BE2C (cell line): ENCODE results near the gene NF1.

ENCODE experiments used
- DNase-seq: peaks from one replicate; pipeline ENCODE4 v3.0.0-alpha.2; 2020
- H3K27me3 ChIP-seq: fragments of 250-450 bp; sonication (Bioruptor Pico); 2 replicates; pipeline ENCODE4 v1.5.1; 2020; ENCODE audit warnings: mild to moderate bottlenecking
- H3K36me3 ChIP-seq: fragments of 250-450 bp; sonication (Bioruptor Pico); 2 replicates; pipeline ENCODE4 v1.5.1; 2020; ENCODE audit warnings: mild to moderate bottlenecking
- H3K4me1 ChIP-seq: fragments of 250-450 bp; sonication (Bioruptor Pico); 2 replicates; pipeline ENCODE4 v1.5.1; 2020
- H3K4me3 ChIP-seq: 2 replicates; pipeline ENCODE4 v1.5.1; 2011; ENCODE audit warnings: low read depth, low read length
- H3K9me3 ChIP-seq: fragments of 250-450 bp; sonication (Bioruptor Pico); 2 replicates; pipeline ENCODE4 v1.5.1; 2020
- TF ChIP-seq, protein P1 (sequence below): IDR thresholded peaks from 2 replicates; pipeline ENCODE4 v1.5.1; 2012; ENCODE audit warnings: mild to moderate bottlenecking, low read depth, low read length

Gene NF1

DNA sequence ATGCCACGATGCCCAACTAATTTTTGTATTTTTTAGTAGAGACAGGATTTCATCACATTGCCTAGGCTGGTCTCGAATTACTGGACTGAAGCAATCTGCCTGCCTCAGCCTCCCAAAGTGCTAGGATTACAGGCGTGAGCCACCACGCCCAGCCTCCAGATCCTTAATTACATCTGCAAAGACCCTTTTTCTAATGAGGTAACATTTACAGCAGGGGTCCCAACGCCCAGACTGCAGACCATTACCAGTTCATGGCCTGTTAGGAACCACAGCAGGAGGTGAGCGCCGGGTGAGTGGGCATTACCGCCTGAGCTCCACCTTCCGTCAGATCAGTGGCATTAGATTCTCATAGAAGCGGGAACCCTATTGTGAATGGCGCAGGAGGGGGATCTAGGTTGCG lies 292.7 kb downstream of the NF1 start:
- no peak for DNase-seq
- Histone ChIP-seq H3K4me3 (no peak overlapping the region), H3K27me3 (no peaks in the 10 kb centered on the region), H3K4me1 (no peaks in the 10 kb centered on the region), H3K9me3 (no peaks in the 10 kb centered on the region), H3K36me3 (no peaks in the 10 kb centered on the region)
- TF ChIP-seq, protein P1, sequence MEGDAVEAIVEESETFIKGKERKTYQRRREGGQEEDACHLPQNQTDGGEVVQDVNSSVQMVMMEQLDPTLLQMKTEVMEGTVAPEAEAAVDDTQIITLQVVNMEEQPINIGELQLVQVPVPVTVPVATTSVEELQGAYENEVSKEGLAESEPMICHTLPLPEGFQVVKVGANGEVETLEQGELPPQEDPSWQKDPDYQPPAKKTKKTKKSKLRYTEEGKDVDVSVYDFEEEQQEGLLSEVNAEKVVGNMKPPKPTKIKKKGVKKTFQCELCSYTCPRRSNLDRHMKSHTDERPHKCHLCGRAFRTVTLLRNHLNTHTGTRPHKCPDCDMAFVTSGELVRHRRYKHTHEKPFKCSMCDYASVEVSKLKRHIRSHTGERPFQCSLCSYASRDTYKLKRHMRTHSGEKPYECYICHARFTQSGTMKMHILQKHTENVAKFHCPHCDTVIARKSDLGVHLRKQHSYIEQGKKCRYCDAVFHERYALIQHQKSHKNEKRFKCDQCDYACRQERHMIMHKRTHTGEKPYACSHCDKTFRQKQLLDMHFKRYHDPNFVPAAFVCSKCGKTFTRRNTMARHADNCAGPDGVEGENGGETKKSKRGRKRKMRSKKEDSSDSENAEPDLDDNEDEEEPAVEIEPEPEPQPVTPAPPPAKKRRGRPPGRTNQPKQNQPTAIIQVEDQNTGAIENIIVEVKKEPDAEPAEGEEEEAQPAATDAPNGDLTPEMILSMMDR, result no peak

DNA sequence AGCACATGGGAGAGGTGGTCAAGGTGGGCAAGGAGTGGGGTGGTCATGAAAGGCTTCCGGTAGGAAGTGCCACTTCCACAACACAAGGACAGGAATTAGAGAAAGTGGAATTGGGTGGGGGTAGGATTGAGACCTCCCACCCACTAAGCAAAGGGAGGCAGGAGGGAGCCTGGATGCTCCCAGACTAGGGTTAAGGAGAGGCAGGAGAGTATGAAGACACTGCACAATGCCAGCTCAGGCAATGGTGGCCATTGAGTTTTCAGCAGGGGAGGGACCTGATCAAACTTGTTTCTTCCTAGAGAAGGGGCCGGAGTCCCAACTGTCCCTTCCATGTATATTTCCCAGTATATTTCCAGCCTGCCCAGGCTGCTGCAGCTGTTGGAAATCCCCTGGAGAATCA lies 293.6 kb downstream of the NF1 start:
- H3K4me3 ChIP-seq, result no peak overlapping the region
- H3K36me3 ChIP-seq, result no peaks in the 10 kb centered on the region
- TF ChIP-seq, protein P1, result no peak
- no peaks in the 10 kb centered on the region for H3K4me1 ChIP-seq
- no peaks in the 10 kb centered on the region for H3K27me3 ChIP-seq
- DNase-seq, result no peak
- H3K9me3 ChIP-seq, result no peaks in the 10 kb centered on the region

DNA sequence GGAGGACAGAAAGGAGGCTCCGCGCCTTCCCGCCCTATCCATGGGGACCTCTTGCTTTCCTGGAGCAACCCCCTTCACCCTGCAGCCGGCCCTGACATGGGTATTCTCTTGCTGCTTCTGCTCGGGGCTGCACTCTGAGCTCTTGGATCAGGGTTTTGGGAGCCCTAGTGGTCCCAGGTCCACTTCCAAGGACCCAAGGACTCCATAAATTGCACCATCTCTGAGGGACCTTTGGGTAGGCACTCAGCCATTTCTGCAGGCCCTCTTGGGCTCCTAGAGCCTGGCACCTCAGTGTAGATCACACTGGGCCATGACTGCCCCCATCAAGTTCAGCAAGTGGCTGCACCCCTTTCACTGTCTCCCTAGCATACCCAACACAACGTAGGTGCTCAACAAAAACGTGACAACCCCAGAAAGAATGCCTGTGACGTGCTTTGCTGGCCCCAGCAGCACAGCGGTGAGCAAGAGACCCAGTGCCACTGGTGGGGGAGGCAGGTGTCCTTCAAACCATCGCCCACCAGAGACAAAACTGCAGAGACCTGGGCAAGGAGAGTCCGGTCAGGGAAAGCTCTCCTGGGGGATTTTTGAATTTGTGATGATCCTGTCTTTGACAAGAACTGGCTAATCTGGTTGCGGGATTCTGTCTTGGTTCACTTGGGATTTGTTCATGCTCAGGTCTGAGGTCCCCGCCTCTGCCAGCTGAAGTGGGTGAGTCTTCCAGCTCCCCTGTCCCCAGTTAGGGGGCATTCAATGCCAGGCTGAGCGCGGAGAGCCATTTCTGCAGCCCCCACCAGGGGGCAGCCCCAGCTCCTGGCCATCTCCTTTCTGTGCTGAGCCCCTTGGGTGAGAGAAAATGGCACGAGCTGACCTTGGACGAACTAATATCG lies 294.2 kb downstream of the NF1 start:
- peak; percentile 40 for DNase-seq
- H3K36me3 ChIP-seq, result no peaks in the 10 kb centered on the region

DNA sequence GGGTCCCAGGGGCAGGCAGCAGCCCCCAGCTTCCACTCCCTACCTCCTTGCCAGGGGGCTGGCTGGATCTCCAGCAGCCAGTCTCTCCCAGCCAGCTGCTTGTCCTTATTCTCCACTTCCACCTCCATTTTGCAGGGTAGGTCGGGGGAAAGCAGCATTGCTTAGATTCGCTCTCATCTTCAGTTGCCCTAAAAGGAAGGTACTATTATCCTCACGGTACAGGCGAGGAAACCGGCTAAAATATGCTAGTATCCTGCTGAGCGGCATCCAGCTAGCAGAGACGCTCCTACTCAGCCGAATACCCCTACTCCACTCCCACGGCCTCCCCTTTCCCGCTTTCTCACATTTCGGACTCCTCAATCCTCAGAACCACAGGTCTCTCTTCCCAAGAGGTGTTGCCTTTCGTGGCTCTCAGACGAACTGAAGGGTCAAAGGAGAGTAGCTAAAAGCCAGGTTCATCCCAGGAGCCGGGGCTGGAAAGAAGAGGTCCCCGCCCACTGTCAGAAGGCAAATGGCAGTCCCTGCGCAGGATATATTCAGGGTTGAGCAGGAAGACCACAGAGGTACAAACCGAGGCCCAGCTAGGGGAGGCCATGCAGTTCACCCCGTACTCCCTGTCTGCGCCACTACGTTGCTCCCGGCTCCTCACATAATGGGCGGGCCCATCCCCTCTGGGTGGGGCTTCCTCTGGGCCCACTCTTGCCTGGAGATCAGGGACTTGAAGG lies 295.0 kb downstream of the NF1 start:
- no peak for DNase-seq
- no peaks in the 10 kb centered on the region for H3K9me3 ChIP-seq
- no peaks in the 10 kb centered on the region for H3K27me3 ChIP-seq
- TF ChIP-seq, protein P1, result no peak
- H3K4me1 ChIP-seq, result no peaks in the 10 kb centered on the region
- no peak overlapping the region for H3K4me3 ChIP-seq
- H3K36me3 ChIP-seq, result no peaks in the 10 kb centered on the region

More for the DNA sequence above, 294.2 kb downstream of the NF1 start:
- no peak overlapping the region for H3K4me3 ChIP-seq
- TF ChIP-seq, protein P1, result peak; percentile 70
- no peaks in the 10 kb centered on the region for H3K27me3 ChIP-seq
- no peaks in the 10 kb centered on the region for H3K4me1 ChIP-seq
- H3K9me3 ChIP-seq, result no peaks in the 10 kb centered on the region

DNA sequence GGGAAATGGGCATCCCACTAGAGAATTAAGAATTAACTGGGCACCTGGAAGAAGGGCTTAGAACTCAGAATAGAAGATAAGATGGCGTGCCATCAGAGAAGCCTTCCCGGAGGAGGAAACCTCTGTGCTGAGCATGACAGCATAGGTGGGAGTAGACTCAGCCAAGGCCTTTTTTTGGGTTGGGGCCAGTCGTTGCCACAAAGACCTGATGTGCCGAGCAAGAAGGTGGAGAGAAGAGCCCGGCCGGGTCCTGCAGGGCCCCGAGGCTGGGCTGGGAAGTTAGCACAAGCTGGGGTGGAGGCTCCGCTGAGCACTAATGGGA lies 295.6 kb downstream of the NF1 start:
- TF ChIP-seq, protein P1, result no peak
- no peak for DNase-seq
- Histone ChIP-seq H3K27me3 (no peaks in the 10 kb centered on the region), H3K4me3 (no peak overlapping the region), H3K36me3 (no peaks in the 10 kb centered on the region), H3K4me1 (no peaks in the 10 kb centered on the region), H3K9me3 (no peaks in the 10 kb centered on the region)
